Measurements from ENCODE around the gene LCE4A. TPM values are rescaled to one million over a fixed set of nuclear protein-coding genes. Genes with fewer than 3 reads are reported as not detected.
"Not testable (repeated sequence)": the region's sequence is repeated elsewhere in the genome, so short reads cannot be mapped to it uniquely, and the experiment has no call there.

LCE4A gene
- total RNA-seq, 4 donors from 2014 or later = not detected

DNA sequence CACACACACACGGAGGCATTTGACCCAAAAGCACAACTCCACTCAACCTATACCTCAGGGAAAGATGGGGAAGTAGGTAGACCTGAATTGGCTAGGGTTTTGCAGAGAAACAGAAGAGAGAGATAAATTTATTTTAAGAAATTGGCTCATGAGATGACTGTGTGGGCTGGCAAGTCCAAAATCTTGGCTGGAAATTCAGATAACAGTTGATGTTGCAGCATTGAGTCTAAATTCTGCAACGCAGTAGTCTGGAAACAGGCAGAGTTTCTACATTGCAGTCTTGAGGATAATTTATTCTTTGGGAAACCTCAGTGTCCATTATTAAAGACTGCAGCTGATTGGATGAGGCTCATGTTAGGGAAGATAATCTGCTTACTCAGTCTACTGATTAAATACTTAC is 26.3 kb upstream of the LCE4A start:
- TF ChIP-seq, protein P1, sequence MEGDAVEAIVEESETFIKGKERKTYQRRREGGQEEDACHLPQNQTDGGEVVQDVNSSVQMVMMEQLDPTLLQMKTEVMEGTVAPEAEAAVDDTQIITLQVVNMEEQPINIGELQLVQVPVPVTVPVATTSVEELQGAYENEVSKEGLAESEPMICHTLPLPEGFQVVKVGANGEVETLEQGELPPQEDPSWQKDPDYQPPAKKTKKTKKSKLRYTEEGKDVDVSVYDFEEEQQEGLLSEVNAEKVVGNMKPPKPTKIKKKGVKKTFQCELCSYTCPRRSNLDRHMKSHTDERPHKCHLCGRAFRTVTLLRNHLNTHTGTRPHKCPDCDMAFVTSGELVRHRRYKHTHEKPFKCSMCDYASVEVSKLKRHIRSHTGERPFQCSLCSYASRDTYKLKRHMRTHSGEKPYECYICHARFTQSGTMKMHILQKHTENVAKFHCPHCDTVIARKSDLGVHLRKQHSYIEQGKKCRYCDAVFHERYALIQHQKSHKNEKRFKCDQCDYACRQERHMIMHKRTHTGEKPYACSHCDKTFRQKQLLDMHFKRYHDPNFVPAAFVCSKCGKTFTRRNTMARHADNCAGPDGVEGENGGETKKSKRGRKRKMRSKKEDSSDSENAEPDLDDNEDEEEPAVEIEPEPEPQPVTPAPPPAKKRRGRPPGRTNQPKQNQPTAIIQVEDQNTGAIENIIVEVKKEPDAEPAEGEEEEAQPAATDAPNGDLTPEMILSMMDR (IDR thresholded peaks at IDR 0.05; ENCODE audit: low read depth) = no peak

DNA sequence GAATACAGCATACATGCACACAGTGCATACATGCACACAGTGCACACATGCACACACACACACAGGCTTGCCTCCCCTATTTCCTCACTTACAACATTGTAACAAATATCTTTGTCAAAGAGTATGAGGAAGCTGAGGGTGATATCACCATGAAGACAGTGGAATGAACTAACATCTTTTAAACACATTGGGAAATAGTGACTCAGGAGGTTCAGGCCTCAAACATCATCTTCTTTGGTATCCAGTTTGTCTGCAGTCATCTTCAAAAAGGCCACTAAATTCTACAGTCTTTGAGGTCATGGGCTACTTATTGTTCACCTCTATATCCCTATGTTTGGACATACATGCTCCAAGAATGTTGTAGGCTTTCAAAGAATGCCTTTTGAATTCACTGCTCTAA is 24.1 kb upstream of the LCE4A start:
- TF ChIP-seq, protein P1 (IDR thresholded peaks at IDR 0.05; ENCODE audit: low read depth) = no peak

DNA sequence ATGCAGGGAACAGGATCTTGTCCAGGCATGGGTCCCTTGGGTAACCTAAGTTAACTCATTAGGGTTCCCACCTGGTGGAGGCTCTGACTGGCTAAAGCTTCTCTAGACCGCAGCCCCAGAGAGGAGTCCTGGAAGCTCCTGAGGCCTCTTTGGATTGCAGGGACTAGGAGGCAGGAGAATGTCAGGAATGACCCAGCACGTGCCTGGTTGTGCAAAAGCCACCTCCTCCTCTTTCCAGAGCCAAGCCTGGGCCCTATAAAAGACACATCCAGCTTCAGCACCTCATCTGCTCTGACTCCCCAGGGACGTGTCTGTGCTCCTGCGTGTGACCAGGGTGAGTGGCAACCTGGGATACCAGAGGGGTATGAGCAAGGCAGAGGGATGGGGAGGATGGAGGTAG is 22.1 kb upstream of the LCE4A start, which contains the start of gene LCE2B:
Gene LCE2B (plus strand): TSS at position 301 of the 400 bp plus-strand sequence. CDS start 721 bp downstream, outside the sequence.
- TF ChIP-seq, protein P1 (IDR thresholded peaks at IDR 0.05; ENCODE audit: low read depth) = not testable (repeated sequence)

DNA sequence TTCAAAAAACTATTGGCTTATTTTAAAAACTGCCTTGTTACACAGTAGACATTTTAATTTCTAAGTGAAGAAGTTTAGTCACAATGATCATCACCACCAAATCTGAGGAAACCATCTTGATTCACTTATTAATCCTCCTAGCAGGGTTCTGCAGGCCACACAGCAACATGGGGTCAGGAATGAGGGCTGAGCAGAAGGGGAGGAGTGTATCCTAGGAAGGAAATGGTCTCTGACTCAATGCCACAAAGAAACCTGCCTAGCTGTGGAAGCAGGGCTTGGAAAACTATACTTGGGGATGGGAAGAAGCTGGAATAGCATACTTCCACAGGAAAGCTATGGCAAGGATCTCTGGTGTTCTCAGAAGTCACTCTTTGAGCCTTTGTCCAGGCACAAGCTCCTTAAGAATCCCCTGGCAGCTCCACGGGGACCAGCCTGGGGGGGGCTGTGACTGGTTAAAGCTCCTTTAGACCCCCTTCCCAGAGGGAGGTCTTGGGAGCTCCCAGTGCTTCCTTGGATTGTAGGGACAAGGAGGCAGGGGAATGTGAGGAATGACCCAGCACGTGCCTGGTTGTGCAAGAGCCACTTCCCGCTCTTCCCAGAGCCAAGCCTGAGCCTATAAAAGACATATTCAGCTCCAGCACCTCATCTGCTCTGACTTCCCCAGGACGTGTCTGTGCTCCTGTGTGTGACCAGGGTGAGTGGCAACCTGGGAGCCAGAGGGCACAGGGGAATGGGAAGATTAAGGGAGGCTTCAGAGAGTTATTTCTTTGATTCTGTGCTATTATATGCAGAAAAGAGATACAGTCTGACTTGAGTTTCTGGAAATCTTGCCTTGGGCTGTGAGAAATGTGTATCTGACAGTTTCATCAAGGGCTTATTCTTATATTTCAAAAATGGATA is 10.0 kb upstream of the LCE4A start, which contains the start of gene LCE2A:
Gene LCE2A (plus strand): TSS at position 645 of the 900 bp plus-strand sequence. CDS start 557 bp downstream, outside the sequence.
- TF ChIP-seq, protein P1 (IDR thresholded peaks at IDR 0.05; ENCODE audit: low read depth) = no peak

DNA sequence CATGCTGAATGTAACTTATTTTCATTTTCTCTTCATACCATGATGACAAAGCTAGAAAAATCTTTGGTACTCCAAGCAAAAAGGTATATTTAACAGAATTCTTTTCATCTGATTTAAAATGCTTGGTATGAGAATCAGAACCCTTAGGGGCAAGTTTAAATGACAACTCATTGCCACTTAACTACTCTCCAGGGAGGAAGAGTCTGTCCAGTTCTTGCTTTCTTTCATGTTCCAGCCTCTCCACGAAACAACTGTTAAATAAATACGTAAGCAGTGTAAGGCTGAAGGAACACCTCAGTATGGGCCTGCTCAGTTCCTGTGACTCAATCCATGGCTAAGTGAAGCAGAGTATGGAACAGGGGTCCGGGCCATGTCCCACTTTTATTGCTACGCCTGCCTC is 8.2 kb upstream of the LCE4A start:
- TF ChIP-seq, protein P1 (IDR thresholded peaks at IDR 0.05; ENCODE audit: low read depth) = no peak

DNA sequence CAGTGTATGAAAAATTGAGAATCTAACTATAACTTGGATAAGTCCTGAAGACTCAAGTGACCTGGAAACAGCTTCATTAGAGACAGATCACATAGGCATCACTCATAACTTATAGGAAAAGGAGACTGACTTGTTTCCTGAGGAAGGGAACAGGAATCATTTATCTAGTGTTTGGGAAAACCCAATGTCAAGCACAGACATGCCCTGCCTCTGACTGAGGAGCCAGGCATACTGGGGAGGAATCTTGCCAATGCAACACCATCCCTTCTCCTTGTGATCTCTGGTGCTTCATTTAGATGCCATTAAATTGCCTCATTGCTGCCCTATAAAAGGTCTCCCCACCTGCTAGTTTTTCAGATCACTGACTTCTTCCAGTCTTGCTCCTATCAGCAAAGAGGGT is 10.3 kb downstream of the LCE4A start:
- TF ChIP-seq, protein P1 (IDR thresholded peaks at IDR 0.05; ENCODE audit: low read depth) = no peak

DNA sequence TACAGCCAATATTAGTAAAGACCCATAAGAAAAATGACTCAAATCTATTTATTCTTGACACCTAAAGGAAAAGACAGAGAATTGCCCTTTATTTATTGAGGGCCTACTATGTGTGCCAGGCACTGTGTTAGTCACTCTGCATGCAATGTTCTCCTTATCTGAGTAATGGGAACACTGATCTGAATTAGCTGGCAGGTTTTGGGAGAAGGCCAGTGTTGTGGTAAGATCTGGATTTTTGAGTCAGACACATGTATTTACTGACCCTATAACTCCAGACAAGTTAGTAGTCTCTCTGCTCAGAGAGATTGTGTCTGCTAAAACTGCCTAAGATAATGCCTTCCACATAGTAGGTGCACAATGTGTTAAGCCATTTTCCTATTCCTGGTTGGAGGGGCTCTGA is 17.3 kb downstream of the LCE4A start:
- TF ChIP-seq, protein P1 (IDR thresholded peaks at IDR 0.05; ENCODE audit: low read depth) = no peak
